Measurements from ENCODE around the gene HOXB3. TPM values are rescaled to one million over a fixed set of nuclear protein-coding genes. Genes with fewer than 3 reads are reported as not detected.

HOXB3 gene
- total and polyA plus RNA-seq, 2 of the 4 experiments (the other 2 are of a cell fraction), result 6.3 to 59.6 TPM

GRCh38 chr17:48513666-48514455 lies 76.2 kb downstream of the HOXB3 start:
- no peak overlapping the region for H3K9ac ChIP-seq (ENCODE audit: low read depth, low read length)
- no peak overlapping the region for H4K5ac ChIP-seq (ENCODE audit: low read depth, low read length)
- H3K23ac ChIP-seq (ENCODE audit: low read depth, low read length), result 0 out of 2 replicates have a peak overlapping the region, but pooled peaks have one; percentile 3
- TF ChIP-seq MXI1 (IDR thresholded peaks at IDR 0.05; ENCODE audit: borderline replicate concordance, low read depth, low read length) (no peak), CHD1 (IDR thresholded peaks at IDR 0.05; ENCODE audit: low read depth, low read length) (no peak), RAD21 (IDR thresholded peaks at IDR 0.05; ENCODE audit: low read length) (no peak), POLR2A (IDR thresholded peaks at IDR 0.05; ENCODE audit: low read depth, low read length) (no peak), USF2 (IDR thresholded peaks at IDR 0.05; ENCODE audit: low read depth, low read length) (no peak), RFX5 (IDR thresholded peaks at IDR 0.05; ENCODE audit: low read depth, low read length) (no peak), BHLHE40 (IDR thresholded peaks at IDR 0.05; ENCODE audit: low read depth, low read length) (no peak), SMC3 (IDR thresholded peaks at IDR 0.05; ENCODE audit: low read depth, low read length) (no peak), RCOR1 (IDR thresholded peaks at IDR 0.05; ENCODE audit: insufficient replicate concordance, low read length) (no peak), FOS (IDR thresholded peaks at IDR 0.05; ENCODE audit: low read depth, low read length) (no peak), MAFK (IDR thresholded peaks at IDR 0.05; ENCODE audit: low read depth, low read length) (no peak), MAZ (IDR thresholded peaks at IDR 0.05; ENCODE audit: borderline replicate concordance, low read depth, low read length) (no peak), NFE2L2 (IDR thresholded peaks at IDR 0.05; ENCODE audit: low read depth, low read length) (no peak), CEBPB (IDR thresholded peaks at IDR 0.05; ENCODE audit: low read depth, low read length) (no peak)
- TF ChIP-seq, protein P1, sequence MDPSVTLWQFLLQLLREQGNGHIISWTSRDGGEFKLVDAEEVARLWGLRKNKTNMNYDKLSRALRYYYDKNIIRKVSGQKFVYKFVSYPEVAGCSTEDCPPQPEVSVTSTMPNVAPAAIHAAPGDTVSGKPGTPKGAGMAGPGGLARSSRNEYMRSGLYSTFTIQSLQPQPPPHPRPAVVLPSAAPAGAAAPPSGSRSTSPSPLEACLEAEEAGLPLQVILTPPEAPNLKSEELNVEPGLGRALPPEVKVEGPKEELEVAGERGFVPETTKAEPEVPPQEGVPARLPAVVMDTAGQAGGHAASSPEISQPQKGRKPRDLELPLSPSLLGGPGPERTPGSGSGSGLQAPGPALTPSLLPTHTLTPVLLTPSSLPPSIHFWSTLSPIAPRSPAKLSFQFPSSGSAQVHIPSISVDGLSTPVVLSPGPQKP (IDR thresholded peaks at IDR 0.05; ENCODE audit: borderline replicate concordance, low read depth, low read length), result no peak
- TF ChIP-seq, protein P2, sequence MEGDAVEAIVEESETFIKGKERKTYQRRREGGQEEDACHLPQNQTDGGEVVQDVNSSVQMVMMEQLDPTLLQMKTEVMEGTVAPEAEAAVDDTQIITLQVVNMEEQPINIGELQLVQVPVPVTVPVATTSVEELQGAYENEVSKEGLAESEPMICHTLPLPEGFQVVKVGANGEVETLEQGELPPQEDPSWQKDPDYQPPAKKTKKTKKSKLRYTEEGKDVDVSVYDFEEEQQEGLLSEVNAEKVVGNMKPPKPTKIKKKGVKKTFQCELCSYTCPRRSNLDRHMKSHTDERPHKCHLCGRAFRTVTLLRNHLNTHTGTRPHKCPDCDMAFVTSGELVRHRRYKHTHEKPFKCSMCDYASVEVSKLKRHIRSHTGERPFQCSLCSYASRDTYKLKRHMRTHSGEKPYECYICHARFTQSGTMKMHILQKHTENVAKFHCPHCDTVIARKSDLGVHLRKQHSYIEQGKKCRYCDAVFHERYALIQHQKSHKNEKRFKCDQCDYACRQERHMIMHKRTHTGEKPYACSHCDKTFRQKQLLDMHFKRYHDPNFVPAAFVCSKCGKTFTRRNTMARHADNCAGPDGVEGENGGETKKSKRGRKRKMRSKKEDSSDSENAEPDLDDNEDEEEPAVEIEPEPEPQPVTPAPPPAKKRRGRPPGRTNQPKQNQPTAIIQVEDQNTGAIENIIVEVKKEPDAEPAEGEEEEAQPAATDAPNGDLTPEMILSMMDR (conservative IDR thresholded peaks at IDR 0.05; ENCODE audit: low read depth, low read length), result no peak
- 0 out of 2 replicates have a peak, but pooled peaks cover 2% of the 10 kb centered on the region for H3K4me1 ChIP-seq (ENCODE audit: control insufficient read depth, insufficient read depth, low read length)
- no peak overlapping the region for H2BK120ac ChIP-seq (ENCODE audit: low read depth, low read length)
- ChIA-PET POLR2A (ENCODE audit: unreplicated experiment) (no interaction called here), CTCF (no interaction called here)
- H4K91ac ChIP-seq (ENCODE audit: insufficient read depth, low read depth, low read length), result no peak overlapping the region
- H3K14ac ChIP-seq (replicated peaks; ENCODE audit: low read depth, low read length), result no peak overlapping the region
- no peak overlapping the region for H2AFZ ChIP-seq (replicated peaks; ENCODE audit: low read length, poor library complexity)
- intact Hi-C loops (cut with micrococcal nuclease), result no loop called here
- no peak overlapping the region for H2BK5ac ChIP-seq (ENCODE audit: low read depth, low read length, poor library complexity, severe bottlenecking)
- in situ Hi-C loops (cut with MboI; ENCODE audit: low sequenced_read_pairs), result no loop called here
- H3K27me3 ChIP-seq (ENCODE audit: control insufficient read depth, insufficient read depth, low read length), result peaks cover 37% of the 10 kb centered on the region
- H2AK5ac ChIP-seq (ENCODE audit: low read depth, low read length), result no peak overlapping the region
- DNase-seq, result no peak
- H2BK15ac ChIP-seq (ENCODE audit: low read depth, low read length), result no peak overlapping the region
- no peak overlapping the region for H2BK20ac ChIP-seq (ENCODE audit: low read depth, low read length)
- H3K9me3 ChIP-seq (ENCODE audit: control insufficient read depth, insufficient read depth, low read length), result no peaks in the 10 kb centered on the region
- dilution Hi-C loops (cut with HindIII; ENCODE audit: low sequenced_read_pairs, unreplicated experiment), result no loop called here
- H3K36me3 ChIP-seq (ENCODE audit: control insufficient read depth, insufficient read depth, low read length), result no peaks in the 10 kb centered on the region
- ATAC-seq (ENCODE audit: low read depth), result no peak
- H3K4me3 ChIP-seq (ENCODE audit: insufficient read depth, low read depth, low read length), result no peak overlapping the region
- no peaks in the 10 kb centered on the region; the same call in 1 of the 2 replicates for H3K9me1 ChIP-seq (ENCODE audit: insufficient read depth, low read length)
- no peak overlapping the region for H3K56ac ChIP-seq (ENCODE audit: extremely low read depth, insufficient read depth, low read length)
- H2AK9ac ChIP-seq (replicated peaks; ENCODE audit: low read depth, low read length, poor library complexity), result no peak overlapping the region
- no peak overlapping the region for H3K18ac ChIP-seq (ENCODE audit: low read depth, low read length)
- H3K4ac ChIP-seq (ENCODE audit: low read depth, low read length), result no peak overlapping the region
- no CpG with 5 or more reads among the region's 6 CpGs for WGBS, 2 experiments (ENCODE audit: extremely low coverage in 2 of 2, insufficient read length in 1 of 2)
- no peaks in the 10 kb centered on the region for H4K20me1 ChIP-seq (ENCODE audit: insufficient read depth, low read length)
- H3K27ac ChIP-seq (ENCODE audit: insufficient read depth, low read length), result no peak overlapping the region
- H3K79me1 ChIP-seq (ENCODE audit: low read depth in 1 of 2, low read length in 2 of 2), result no peaks in the 10 kb centered on the region
- H3K4me2 ChIP-seq (ENCODE audit: low read depth, low read length), result no peak overlapping the region
- H4K8ac ChIP-seq (ENCODE audit: low read depth in 2 of 2, low read length in 2 of 2), result no peak overlapping the region
- BruUV-seq (replicated peaks), result no TSS peak
